Raji (cell line): ENCODE data around the gene RPL18.
A peak's percentile ranks its signal among the peaks of the same experiment; 100 is the strongest.

Experiments used
- POLR2A ChIP-seq: IDR thresholded peaks from 2 replicates; pipeline ENCODE4 v1.6.1; 2011; ENCODE audit warnings: low read depth, low read length, control low read depth; ENCODE audit not compliant: insufficient read depth

Gene RPL18

DNA sequence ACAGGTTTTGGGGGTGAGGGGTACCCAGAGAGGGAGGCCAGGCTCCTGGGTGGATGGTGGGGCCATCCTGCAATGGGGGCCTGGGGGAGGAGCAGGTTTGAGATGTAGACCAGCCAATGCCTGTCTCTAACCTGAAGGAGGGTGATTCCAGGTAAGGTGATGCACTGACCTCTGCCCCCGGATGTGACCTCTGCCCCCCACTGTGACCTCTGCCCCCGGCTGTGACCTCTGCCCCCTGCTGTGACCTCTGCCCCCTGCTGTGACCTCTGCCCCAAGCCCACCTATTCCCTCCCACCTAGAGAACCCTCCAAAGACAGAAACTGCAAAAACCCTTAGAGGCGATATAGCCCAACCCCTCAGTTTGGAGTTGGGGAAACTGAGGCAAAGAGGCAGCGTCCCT lies 22.7 kb downstream of the RPL18 start:
- TF ChIP-seq POLR2A: no peak

DNA sequence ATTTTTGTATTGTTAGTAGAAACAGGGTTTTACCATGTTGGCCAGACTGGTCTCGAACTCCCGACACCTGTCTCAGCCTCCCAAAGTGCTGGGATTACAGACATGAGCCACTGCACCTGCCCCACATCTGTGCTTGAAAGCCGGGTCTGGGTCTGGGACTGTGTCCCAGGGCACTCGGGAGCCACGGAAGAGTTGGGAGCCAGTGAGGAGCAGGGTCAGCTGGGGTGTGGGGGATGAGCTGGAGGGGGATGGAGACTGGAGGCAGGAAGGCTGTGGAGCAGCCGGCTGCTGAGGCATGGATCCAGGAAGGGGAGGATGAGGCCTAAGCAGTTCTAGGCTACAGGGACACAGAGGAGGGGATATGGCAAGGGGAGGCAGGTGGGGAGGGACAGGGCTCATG lies 23.1 kb downstream of the RPL18 start:
- no peak for TF ChIP-seq POLR2A

DNA sequence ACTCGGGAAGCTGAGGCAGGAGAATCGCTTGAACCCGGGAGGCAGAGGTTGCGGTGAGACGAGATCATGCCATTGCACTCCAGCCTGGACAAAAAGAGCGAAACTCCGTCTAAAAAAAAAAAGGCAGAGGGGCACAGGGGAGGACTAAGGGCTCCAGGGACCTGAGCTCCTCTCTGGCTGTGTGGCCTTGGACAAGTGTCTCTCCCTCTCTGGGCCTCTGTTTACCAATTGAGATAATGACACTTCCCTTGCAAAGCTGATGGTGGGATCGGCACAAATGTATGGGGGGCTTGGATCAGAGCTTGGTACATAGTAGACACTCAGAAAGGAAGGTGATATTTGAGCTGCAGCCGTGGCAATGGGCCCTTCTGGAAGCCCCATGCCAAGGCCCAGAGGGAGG lies 23.8 kb downstream of the RPL18 start:
- TF ChIP-seq POLR2A: no peak

DNA sequence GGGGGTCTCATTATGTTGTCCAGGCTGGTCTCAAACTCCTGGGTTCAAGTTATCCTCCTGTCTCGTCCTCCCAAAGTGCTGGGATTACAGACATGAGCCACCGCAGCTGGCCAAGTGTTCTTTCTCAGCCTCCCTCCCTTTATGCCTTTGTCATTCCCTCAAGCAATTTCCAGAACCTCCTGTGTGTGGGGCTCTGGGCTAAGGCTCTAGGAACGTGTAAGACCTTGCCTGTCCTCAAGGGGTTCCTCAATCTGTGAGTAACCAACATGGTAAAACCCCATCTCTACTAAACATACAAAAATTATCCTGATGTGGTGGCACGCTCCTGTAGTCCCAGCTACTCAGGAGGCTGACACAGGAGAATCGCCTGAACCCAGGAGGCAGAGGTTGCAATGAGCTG lies 28.0 kb downstream of the RPL18 start:
- TF ChIP-seq POLR2A: no peak

DNA sequence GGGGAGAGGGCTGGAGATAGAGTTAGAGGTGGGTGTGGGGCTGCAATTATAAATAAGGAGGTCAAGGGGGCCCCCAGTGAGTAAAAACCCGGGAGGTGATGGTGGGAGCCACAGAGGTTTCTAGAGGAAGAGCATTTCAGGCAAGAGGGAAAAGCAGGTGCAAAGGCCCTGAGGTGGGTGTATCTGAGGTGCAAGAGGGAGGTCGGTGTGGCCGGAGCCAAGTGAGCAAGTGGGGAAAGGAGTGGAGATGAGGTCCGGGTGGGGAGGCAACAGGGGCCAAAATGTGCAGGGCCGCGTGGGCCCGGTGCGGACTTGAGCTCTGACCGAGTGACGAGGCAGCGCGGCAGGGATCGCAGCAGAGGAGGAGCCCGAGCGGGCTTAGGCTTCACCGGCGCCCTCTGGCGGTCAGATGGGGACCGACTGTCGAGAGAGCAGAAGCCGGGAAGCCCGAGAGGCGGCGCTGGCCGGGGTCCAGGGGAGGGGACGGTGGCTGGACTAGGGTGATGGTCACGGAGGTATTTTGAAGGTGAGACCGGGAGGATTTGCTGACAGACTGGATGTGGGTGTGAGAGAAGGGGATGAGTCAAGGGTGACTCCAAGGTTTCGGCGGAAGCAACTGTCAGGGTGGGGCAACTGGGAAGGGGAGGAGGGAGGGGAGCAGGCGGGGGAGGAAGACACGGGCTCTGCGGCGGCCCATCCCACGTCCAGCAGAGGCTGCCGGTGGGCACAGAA lies 30.1 kb downstream of the RPL18 start:
- 0 out of 2 replicates have a peak, but pooled peaks have one; percentile 29 for TF ChIP-seq POLR2A

DNA sequence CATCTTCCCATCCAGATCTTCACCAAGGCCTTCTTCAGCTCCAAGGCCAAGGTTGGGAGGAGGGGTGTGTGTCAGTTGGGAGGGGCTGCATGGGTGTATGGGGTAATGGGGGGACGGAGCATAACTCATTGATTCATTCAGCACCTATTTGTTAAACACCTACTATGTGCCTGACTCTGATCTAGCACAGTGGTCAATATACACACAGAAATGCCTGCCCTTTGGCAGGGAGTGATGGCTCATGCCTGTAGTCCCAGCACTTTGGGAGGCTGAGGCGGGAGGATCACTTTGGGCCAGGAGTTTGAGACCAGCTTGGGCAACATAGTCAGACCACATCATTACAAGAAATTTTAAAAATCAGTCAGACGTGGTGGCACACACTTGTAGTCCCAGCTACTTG lies 31.6 kb downstream of the RPL18 start:
- TF ChIP-seq POLR2A: no peak

DNA sequence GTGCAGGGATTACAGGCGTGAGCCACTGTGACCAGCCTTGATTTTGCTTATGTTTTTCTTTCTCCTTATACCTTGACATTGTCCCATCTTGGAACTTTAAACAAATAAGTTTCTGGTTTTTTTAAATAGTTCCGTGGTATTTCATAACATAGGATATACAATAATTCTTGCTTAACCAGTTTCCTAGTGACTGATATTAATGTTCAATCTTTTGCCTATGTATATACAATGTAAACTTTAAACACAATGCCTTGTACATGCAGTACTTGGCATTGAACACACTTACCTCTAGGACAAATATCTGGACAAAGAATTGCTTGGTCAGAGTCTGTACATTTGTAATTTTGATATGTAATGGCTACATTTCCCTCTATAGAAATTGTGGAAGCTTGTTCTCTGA lies 36.8 kb downstream of the RPL18 start:
- TF ChIP-seq POLR2A: no peak

DNA sequence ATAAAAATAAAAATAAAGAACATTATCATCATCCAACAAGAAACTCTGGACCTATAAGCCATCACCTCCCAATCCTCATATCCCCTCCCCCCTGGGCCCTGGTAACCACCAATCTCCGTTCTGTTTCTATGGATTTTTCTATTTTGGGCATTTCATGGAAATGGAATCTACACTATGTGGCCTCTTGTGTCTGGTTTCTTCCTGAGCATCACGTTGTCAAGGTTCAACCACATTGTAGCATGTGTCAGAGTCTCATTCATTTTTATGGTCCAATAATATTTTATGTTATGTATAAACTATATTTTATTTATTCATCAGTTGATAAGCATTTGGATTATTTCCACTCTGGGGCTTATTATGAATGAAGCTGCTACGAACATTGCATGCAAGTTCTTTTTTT lies 40.1 kb downstream of the RPL18 start:
- no peak for TF ChIP-seq POLR2A

DNA sequence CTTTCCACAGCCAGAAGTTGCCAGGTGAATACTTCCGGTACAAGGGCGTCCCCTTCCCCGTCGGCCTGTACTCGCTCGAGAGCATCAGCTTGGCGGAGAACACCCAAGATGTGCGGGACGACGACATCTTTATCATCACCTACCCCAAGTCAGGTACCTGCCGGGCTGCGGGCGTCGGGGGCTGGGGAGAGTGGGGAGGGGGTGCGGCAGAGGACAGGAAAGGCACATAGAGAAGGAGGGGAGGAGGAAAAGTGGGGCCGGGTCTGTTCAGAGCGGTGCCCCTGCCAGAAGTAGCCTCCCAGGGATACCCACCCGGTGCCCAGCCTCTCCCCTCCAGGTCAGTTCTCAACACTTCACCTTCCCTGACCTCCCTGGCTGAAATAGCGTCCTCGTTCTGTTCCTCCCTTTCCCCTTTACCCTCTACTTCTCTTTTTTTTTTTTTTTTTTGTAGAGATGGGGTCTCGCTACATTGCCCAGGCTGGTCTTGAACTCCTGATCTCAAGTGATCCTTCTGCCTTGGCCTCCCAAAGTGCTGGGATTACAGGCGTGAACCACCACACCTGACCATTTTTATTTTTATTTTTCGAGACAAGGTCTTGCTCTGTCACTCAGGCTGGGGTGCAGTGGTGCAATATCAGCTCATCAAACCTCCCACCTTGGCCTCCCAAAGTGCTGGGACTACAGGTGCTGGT lies 42.9 kb downstream of the RPL18 start:
- no peak for TF ChIP-seq POLR2A

DNA sequence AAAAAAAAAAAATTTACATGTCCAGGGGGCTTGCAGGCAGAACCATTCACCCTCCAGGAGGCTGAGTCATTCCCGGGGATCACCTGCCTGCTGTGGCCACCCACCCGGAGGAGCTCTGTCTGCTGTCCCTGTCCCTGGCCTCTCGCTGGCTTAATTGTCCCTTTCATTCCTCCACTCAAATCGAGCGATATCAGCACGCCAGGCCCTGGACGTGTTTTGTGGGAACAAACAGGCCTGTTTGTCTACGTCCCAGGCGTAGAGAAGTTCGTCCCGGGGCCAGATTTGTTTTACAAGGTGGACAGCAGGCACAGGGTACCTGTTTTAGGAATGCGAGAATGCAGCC lies 45.8 kb downstream of the RPL18 start:
- no peak for TF ChIP-seq POLR2A

DNA sequence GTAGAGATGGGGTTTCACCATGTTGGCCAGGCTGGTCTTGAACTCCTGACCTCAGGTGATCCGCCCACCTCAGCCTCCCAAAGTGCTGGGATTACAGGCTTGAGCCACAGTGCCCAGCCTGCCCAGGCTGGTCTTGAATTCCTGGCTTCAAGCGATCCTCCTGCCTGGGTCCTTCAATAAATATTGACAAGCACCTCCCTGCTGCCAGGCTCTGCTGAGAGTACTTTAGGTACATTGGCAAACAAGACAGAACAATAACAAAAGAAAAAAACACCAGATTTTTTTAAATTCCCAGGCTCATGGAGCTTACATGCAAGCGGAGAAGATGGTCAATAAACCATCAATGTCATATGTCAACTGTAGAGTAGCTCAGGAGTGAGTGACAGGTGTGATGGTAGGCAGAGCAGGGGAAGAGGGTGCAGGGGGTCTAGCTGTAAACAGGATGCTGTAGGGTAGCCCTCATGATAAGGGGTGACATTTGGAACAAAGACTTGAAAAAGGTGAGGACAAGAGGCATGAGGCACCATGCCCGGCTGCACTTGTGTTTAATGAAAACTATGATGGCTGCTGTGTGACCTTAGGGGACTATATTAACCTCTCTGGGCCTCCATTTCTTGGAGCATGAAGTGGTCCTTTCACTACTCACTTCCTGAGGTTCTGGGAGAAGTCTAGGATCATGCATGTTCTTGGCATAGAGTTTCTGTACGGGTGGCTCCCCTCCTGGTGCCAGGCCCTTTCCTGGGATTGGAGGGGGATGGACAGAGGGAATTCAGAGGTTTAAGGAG lies 47.4 kb downstream of the RPL18 start:
- no peak for TF ChIP-seq POLR2A

DNA sequence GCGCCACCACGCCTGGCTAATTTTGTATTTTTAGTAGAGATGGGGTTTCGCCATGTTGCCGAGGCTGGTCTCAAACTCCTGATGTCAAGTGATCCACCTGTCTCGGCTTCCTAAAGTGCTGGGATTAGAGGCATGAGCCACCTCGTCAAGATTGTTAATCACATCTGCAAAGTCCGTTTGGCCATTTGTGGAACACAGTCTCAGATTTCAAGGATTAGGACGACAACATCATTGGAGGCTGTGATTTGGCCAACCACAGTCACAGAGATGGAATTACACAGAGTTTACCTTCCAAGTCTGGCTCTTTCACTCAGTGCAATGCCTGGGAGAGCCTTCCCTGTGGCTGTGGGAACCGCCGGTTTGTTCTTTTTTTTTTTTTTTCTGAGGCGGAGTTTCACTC lies 49.2 kb downstream of the RPL18 start:
- no peak for TF ChIP-seq POLR2A

DNA sequence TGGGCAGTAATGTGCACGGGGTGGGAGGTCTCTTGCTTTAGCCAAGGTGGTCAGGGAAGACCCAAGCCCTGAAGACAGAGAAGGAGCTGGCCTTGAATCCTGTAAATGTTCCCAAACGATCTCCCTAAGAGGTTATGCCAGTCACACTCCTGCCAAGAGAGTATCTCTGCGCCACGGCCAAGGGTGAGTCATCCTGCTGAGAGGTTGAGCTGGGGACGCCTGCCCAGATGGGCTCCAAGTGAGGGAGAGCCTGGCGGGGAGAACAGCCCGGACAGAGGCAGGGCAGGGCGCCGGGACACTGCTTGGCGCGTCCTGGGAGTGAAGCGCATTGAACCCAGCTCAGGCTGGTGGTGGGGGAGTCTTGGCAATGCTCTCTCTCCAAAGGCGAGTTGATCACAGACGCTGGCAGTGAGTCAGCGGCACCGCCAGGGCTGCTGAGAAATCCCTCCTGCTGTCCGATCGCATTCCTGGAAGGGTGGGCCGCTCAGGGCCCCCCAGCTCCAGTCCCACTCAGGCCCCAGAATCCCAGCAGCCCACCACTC lies 50.6 kb downstream of the RPL18 start:
- TF ChIP-seq POLR2A: no peak
